ENCODE data around the gene UBXN10.

- no peak for TF ChIP-seq CTCF (conservative IDR thresholded peaks at IDR 0.05; ENCODE audit: low read length)
- TF ChIP-seq EZH2phosphoT487 (IDR thresholded peaks at IDR 0.05; ENCODE audit: borderline replicate concordance, low read depth, low read length): no peak
These were observed 2.9 kb upstream of the UBXN10 start for GRCh38 chr1:20183035-20183434.
